Ovary (tissue), 9 donors: ENCODE data around the gene ASB4. TPM values are rescaled to one million over a fixed set of nuclear protein-coding genes. Genes with fewer than 3 reads are reported as not detected.

Experiments used
- DNase-seq, 5 donors: peaks; one replicate each; pipeline ENCODE4 v3.0.0-alpha.2; 2019 to 2020
- H3K27ac ChIP-seq, 2 donors: fragments of 200-600 bp; one replicate each; pipeline versions ENCODE4 v1.5.1 to v1.8.0; 2019 to 2022
- H3K27me3 ChIP-seq: fragments of 200-600 bp; one replicate; pipeline ENCODE4 v1.8.0; 2022
- H3K36me3 ChIP-seq: fragments of 200-600 bp; sonication (generic); one replicate; pipeline ENCODE4 v1.5.1; 2019
- H3K4me1 ChIP-seq: one replicate; pipeline ENCODE4 v1.8.1; 2013; ENCODE audit warnings: mild to moderate bottlenecking, moderate library complexity; ENCODE audit not compliant: insufficient read depth
- H3K4me3 ChIP-seq: fragments of 200-600 bp; sonication (generic); one replicate; pipeline ENCODE4 v1.5.1; 2017
- H3K9me3 ChIP-seq, 2 donors: fragments of 200-600 bp in 1 of 2; sonication (generic) in 1 of 2; one replicate each; pipeline versions ENCODE4 v1.5.1 to v1.8.1; 2013 to 2019; ENCODE audit warnings: mild to moderate bottlenecking in 1 of 2, moderate library complexity in 1 of 2
- EP300 ChIP-seq: sonication (generic); formaldehyde crosslinking; IDR thresholded peaks from one replicate; pipeline ENCODE4 v1.6.1; 2017; ENCODE audit warnings: antibody characterized with exemption
- POLR2A ChIP-seq: fragments of 450-650 bp; IDR thresholded peaks from one replicate; pipeline ENCODE4 v1.6.1; 2017; ENCODE audit warnings: antibody characterized with exemption, mild to moderate bottlenecking, moderate library complexity
- WGBS, 3 donors: extraction: QIAGEN DNeasy Blood & Tissue Kit in 1 of 3; methylation state at CpG; one replicate each; pipeline versions ENCODE4 v1.1.5 to v1.1.7; 2013 to 2017; 5-methylcytosine and 5-hydroxymethylcytosine counted together
- intact Hi-C, 4 donors: fragments of 100-400 bp; cut with DNase I; formaldehyde crosslinking; loops; one replicate each; pipeline versions ENCODE4 v1.11.0 to v1.15.1; 2022 to 2023
- polyA plus RNA-seq, 2 donors: library from polyadenylated mRNA; stranded (reverse); fragments of 200-250 nt in 1 of 2; fragments of 350-450 nt in 1 of 2; fragmentation: Illumina TruSeq in 1 of 2; extraction: RNeasy Lipid Tissue Mini Kit (QIAGEN cat#74804) in 1 of 2; gene quantifications; one replicate each; pipeline ENCODE4 v1.2.3, GENCODE V29; 2013 to 2014
- total RNA-seq, 7 donors: library from RNA; depleted of rRNA in 2 of 7; stranded (reverse); fragments of >200 nt in 2 of 7; fragmentation: NEBNext Ultra II Directional in 3 of 7; extraction: Animal tissue kit (Norgen Biotek cat#: 25700) in 3 of 7; gene quantifications; one replicate each; pipeline versions ENCODE4 v1.1.0 to v1.2.4, GENCODE V29; 2016 to 2023
- TF ChIP-seq, protein P1 (sequence below), 3 donors: fragments of 450-650 bp in 2 of 3; fragments of 200-600 bp in 1 of 3; IDR thresholded peaks; one replicate each; pipeline versions ENCODE4 v1.5.1 to v1.8.0; 2016 to 2022; ENCODE audit warnings: antibody characterized with exemption in 3 of 3, mild to moderate bottlenecking in 1 of 3
- donor health status: DM: no; HTN: no; CAD: no; lungs with moderate emphysema.
- donor health status: DM: no; HTN: no; CAD: no.
- donor health status: Bipolar disorder and iron deficiency.
- donor health status: DM: yes; HTN: yes; CAD: no.
- donor health status: DM: no; HTN: no; CAD: no.
- donor health status: DM: yes; HTN: yes; CAD: no.

Gene ASB4
- total and polyA plus RNA-seq, 9 donors: 0.11 to 2.0 (median 0.24) TPM

DNA sequence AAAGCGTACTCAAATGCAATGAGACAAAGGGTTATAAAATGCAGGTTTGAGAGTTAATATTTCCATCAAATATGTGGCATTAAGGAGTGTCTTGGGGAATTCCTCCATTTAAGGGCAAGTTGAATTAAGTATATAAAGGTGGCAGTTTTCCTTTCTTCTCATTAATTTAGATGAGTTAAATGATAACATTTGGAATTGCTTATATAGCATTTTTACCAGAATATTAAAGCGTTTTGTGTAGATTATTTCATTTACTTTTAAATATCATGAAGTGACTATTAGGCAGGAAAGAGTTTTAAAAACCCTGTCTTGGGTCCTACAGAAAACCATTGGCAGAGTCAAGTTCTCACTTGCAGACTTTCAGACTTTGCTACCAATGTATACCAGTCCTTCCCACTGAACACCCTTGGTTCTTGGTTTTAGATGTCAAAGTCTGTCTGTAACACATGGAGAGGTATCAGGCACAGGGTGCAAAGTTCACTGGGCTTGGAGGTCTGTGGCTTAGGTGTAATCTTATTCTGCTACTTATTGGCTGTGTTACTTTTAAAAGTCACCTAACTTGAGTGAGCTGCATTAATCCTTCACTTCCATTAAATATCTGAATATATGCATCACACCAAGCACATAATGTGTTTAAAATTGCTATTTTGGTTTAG is 51.0 kb downstream of the ASB4 start:
- no peaks in the 10 kb centered on the region for H3K9me3 ChIP-seq
- no peak overlapping the region for H3K4me3 ChIP-seq
- H3K36me3 ChIP-seq: no peaks in the 10 kb centered on the region
- no peaks in the 10 kb centered on the region for H3K4me1 ChIP-seq
- 94 to 96% (median 96%) methylated on average over 2 of the region's 2 CpGs for WGBS, 3 donors
- no peak overlapping the region for H3K27ac ChIP-seq
- TF ChIP-seq, protein P1, sequence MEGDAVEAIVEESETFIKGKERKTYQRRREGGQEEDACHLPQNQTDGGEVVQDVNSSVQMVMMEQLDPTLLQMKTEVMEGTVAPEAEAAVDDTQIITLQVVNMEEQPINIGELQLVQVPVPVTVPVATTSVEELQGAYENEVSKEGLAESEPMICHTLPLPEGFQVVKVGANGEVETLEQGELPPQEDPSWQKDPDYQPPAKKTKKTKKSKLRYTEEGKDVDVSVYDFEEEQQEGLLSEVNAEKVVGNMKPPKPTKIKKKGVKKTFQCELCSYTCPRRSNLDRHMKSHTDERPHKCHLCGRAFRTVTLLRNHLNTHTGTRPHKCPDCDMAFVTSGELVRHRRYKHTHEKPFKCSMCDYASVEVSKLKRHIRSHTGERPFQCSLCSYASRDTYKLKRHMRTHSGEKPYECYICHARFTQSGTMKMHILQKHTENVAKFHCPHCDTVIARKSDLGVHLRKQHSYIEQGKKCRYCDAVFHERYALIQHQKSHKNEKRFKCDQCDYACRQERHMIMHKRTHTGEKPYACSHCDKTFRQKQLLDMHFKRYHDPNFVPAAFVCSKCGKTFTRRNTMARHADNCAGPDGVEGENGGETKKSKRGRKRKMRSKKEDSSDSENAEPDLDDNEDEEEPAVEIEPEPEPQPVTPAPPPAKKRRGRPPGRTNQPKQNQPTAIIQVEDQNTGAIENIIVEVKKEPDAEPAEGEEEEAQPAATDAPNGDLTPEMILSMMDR (IDR thresholded peaks at IDR 0.05): no peak
- TF ChIP-seq POLR2A: no peak
- no peak for TF ChIP-seq EP300
- H3K27me3 ChIP-seq: no peaks in the 10 kb centered on the region
- no peak for DNase-seq
- intact Hi-C loops: no loop called here

DNA sequence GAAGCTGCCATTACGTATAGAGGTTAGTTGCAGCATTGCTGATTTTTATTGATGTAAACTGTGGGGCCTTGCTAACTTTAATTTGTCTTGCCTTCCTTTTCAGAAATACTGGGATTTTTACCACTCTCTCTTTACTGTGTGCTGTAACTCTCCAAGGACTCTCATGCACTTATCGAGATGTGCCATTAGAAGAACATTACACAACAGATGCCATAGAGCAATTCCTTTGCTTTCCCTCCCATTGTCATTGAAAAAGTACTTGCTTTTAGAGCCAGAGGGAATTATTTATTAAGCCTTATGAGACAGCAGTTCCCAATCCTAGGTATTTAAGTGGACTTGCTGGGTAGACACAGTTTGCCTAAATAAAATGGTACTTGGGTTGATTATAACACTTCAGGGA is 51.7 kb downstream of the ASB4 start:
- H3K4me1 ChIP-seq: no peaks in the 10 kb centered on the region
- H3K36me3 ChIP-seq: no peaks in the 10 kb centered on the region
- TF ChIP-seq, protein P1 (IDR thresholded peaks at IDR 0.05): no peak
- TF ChIP-seq POLR2A (no peak), EP300 (no peak)
- no peak overlapping the region for H3K4me3 ChIP-seq
- no peaks in the 10 kb centered on the region for H3K9me3 ChIP-seq
- no peak for DNase-seq
- H3K27ac ChIP-seq: no peak overlapping the region
- H3K27me3 ChIP-seq: no peaks in the 10 kb centered on the region
- intact Hi-C loops: no loop called here
- WGBS, 3 donors: 93 to 97% (median 95%) methylated on average over 2 of the region's 2 CpGs

DNA sequence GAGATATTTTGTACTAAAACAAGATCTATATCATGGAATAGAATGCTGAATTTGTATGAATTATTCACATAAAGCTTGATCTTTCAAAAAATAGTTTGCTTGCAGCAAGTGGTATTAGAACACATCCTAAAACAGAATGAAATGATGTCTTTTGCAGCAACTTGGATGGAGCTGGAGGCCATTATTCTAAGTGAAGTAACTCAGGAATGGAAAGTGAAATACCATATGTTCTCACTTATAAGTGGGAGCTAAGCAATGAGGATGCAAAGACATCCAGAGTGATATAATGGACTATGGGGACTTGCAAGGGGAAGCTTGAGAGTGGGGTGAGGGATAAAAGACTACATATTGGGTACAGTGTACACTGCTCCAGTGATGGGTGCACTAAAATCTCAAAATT is 53.7 kb downstream of the ASB4 start:
- intact Hi-C loops: no loop called here
- no peaks in the 10 kb centered on the region for H3K36me3 ChIP-seq
- no peaks in the 10 kb centered on the region for H3K27me3 ChIP-seq
- TF ChIP-seq EP300 (no peak), POLR2A (no peak)
- TF ChIP-seq, protein P1 (IDR thresholded peaks at IDR 0.05): no peak
- H3K4me1 ChIP-seq: no peaks in the 10 kb centered on the region
- DNase-seq: no peak
- no peak overlapping the region for H3K27ac ChIP-seq
- H3K4me3 ChIP-seq: no peak overlapping the region
- H3K9me3 ChIP-seq: no peaks in the 10 kb centered on the region

DNA sequence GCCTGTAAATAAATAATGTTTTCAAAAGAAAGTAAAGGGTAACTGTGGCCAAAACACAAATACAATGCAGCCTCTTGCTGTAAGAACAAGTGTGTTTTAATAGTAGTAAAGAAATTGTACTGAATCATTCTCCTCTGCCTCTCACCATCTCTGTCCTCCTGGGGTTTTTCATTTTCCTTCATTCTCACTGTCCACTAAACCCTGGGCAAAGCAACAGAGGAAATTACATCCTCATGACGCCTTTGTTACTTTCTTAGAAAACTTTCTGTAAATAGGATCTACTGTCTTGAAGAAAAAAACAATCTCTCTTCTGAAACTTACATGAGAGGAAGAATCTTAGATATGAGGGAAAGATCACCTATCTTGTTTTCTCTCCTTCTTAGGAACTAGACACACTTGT is 54.6 kb downstream of the ASB4 start:
- intact Hi-C loops: loop anchor here in 2 of 4 donors (5.0 kb wide), 1 partner anchor 147 kb away; no protein-coding TSS in a partner anchor
- DNase-seq: no peak
- WGBS, 3 donors: 65 to 70% (median 68%) methylated on average over 1 of the region's 1 CpG
- H3K36me3 ChIP-seq: no peaks in the 10 kb centered on the region
- H3K27ac ChIP-seq: no peak overlapping the region
- H3K4me3 ChIP-seq: no peak overlapping the region
- no peaks in the 10 kb centered on the region for H3K4me1 ChIP-seq
- no peaks in the 10 kb centered on the region for H3K9me3 ChIP-seq
- H3K27me3 ChIP-seq: no peaks in the 10 kb centered on the region
- no peak for TF ChIP-seq POLR2A
- no peak for TF ChIP-seq EP300
- TF ChIP-seq, protein P1 (IDR thresholded peaks at IDR 0.05): no peak
